ENCODE data around the gene ZBTB16. TPM values are rescaled to one million over a fixed set of nuclear protein-coding genes. Genes with fewer than 3 reads are reported as not detected.

ZBTB16 gene
- total RNA-seq, 2 experiments from 2014 or later, result 11.0 to 11.8 TPM

GRCh38 chr11:114031246-114031966 lies 28.1 kb upstream of the ZBTB16 start:
- DNase-seq, result no peak
- Mint-ChIP-seq H3K4me1 (peaks cover 7% of the 10 kb centered on the region), H3K4me3 (no peak overlapping the region), H3K9me3 (no peaks in the 10 kb centered on the region), H3K27me3 (peaks cover 24% of the 10 kb centered on the region), H3K27ac (no peak overlapping the region), H3K36me3 (ENCODE audit: low read depth) (no peaks in the 10 kb centered on the region)
- ChIA-PET POLR2A (no interaction called here), CTCF (interaction anchor here (7.0 kb wide), 1 partner anchor 230 kb away, joined by 64 read pairs; no protein-coding TSS in a partner anchor)

DNA sequence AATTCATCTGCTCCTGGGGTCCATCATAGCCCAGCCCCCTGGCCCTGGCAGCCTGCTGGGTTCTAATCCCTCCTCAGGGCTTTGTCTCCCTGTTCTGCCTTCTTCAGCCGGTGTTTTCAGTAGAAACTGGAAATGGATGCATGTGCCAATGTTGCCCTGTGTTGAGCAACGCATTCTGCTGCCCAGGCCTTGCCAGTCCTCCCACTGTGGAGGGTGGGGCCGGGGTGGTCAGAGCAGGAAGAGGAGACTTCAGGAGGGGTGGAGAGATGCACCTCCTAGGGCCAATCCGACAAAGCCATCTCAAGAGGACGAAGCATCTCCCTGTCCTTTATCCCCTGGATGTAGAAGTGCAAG lies 27.6 kb upstream of the ZBTB16 start:
- ChIA-PET POLR2A (no interaction called here), CTCF (interaction anchor here (7.0 kb wide), 1 partner anchor 230 kb away, joined by 64 read pairs; no protein-coding TSS in a partner anchor)
- peaks cover 28% of the 10 kb centered on the region for H3K27me3 Mint-ChIP-seq
- H3K9me3 Mint-ChIP-seq, result no peaks in the 10 kb centered on the region
- no peaks in the 10 kb centered on the region for H3K36me3 Mint-ChIP-seq (ENCODE audit: low read depth)
- H3K4me3 Mint-ChIP-seq, result no peak overlapping the region
- no peak overlapping the region for H3K27ac Mint-ChIP-seq
- peaks cover 7% of the 10 kb centered on the region for H3K4me1 Mint-ChIP-seq
- DNase-seq, result no peak

- Mint-ChIP-seq H3K4me1 (peaks cover 7% of the 10 kb centered on the region), H3K27me3 (peaks cover 30% of the 10 kb centered on the region), H3K9me3 (no peaks in the 10 kb centered on the region), H3K27ac (no peak overlapping the region), H3K4me3 (no peak overlapping the region), H3K36me3 (ENCODE audit: low read depth) (no peaks in the 10 kb centered on the region)
- ChIA-PET CTCF (interaction anchor here (8.5 kb wide), 1 partner anchor 228 kb away, joined by 148 read pairs; no protein-coding TSS in a partner anchor), POLR2A (no interaction called here)
- no peak for DNase-seq
Observed at GRCh38 chr11:114033066-114033465, 26.4 kb upstream of the ZBTB16 start.

DNA sequence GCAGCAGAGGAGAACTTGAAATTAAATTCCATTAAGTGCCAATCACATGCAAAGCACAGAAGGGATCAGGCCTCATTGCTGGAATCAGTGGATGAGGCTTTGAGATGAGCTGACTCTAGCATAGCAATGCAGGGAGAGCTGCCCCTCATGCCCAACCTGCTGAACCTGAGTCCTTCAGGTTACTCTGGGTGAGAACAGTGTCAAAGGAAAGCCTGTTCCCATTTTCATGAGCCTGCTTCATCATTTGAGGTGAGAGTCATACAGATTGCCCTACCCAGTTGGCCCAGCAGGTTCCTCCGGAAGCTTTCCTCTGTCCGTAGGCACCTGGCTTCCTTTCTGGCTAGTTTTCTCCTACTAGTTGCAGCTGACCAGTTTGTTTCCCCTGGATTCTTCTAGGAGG lies 25.9 kb upstream of the ZBTB16 start:
- H3K9me3 Mint-ChIP-seq, result no peaks in the 10 kb centered on the region
- H3K4me3 Mint-ChIP-seq, result no peak overlapping the region
- no peaks in the 10 kb centered on the region for H3K36me3 Mint-ChIP-seq (ENCODE audit: low read depth)
- H3K27me3 Mint-ChIP-seq, result peaks cover 29% of the 10 kb centered on the region
- ChIA-PET CTCF (interaction anchor here (1.1 to 8.5 kb wide), 2 partner anchors 11 to 227 kb away, joined by 3 to 148 read pairs; no protein-coding TSS in a partner anchor), POLR2A (no interaction called here)
- no peak for DNase-seq
- peaks cover 7% of the 10 kb centered on the region for H3K4me1 Mint-ChIP-seq
- no peak overlapping the region for H3K27ac Mint-ChIP-seq

DNA sequence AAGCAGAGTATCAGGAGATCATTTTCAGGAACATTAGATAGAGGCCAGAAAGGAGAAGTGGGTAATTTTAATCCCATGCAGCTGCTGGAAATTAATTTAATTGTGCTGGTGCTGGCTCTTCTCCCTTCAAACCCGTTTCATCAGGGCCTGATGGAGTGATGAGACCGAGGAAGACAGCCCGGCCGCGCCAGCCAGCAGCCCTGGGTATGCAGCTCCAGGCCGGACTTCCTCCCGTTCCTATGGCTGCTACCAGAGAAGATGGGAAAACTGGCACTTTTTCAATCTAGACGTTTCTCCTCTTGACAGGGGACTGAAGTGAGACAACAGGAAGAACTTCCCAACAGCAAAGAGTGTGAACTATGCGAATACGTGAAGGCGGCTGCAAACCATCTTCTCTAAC lies 24.6 kb upstream of the ZBTB16 start:
- no peaks in the 10 kb centered on the region for H3K9me3 Mint-ChIP-seq
- no peaks in the 10 kb centered on the region for H3K36me3 Mint-ChIP-seq (ENCODE audit: low read depth)
- H3K27ac Mint-ChIP-seq, result no peak overlapping the region
- ChIA-PET CTCF (interaction anchor here (0.7 to 8.5 kb wide), 5 partner anchors 10 to 226 kb away, joined by 3 to 148 read pairs (median 3); no protein-coding TSS in a partner anchor), POLR2A (interaction anchor here (1.0 kb wide), 1 partner anchor 30 kb away, joined by 3 read pairs; no protein-coding TSS in a partner anchor)
- H3K4me3 Mint-ChIP-seq, result no peak overlapping the region
- no peak for DNase-seq
- peaks cover 24% of the 10 kb centered on the region for H3K27me3 Mint-ChIP-seq
- H3K4me1 Mint-ChIP-seq, result peaks cover 7% of the 10 kb centered on the region

DNA sequence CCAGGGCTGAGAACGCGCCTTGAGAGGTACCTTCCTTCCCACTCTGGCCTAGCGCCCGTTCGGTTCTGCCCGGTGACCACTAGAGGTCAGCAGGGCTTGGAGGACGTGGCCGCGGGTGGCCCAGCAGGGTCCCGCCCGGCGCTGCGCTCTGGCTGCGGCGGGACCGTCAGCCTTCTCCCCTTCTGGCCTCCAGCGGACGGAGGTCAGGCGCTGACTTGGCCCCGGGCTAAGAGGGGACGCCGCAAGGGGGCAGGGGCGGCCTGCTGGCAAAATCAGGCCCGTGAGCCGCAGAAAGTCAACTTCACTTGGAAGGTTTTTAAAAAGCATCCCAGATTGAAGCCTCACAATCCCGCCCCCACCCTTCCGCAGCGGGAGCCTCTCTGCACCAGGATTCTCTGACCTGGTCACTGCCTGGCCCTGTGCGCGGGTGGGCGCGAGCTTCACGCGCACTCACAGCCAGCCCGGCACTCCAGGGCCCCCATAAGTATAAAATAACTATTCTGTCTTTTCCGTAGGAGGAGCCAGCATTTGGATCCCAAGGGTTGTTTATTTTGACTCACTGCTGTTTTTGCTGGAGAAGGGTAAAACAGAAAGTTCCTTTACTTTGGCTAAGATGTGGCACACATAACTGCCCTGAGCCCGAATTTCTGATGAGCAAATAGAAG lies 23.2 kb upstream of the ZBTB16 start:
- Mint-ChIP-seq H3K36me3 (ENCODE audit: low read depth) (no peaks in the 10 kb centered on the region), H3K4me3 (no peak overlapping the region), H3K27ac (no peak overlapping the region), H3K9me3 (no peaks in the 10 kb centered on the region), H3K27me3 (peaks cover 19% of the 10 kb centered on the region), H3K4me1 (peaks cover 7% of the 10 kb centered on the region)
- DNase-seq, result peak; percentile 58
- POLR2A ChIA-PET, result no interaction called here
- CTCF ChIA-PET, result interaction anchor here (0.7 to 8.5 kb wide), 7 partner anchors 9 to 224 kb away, joined by 3 to 148 read pairs (median 4); no protein-coding TSS in a partner anchor

DNA sequence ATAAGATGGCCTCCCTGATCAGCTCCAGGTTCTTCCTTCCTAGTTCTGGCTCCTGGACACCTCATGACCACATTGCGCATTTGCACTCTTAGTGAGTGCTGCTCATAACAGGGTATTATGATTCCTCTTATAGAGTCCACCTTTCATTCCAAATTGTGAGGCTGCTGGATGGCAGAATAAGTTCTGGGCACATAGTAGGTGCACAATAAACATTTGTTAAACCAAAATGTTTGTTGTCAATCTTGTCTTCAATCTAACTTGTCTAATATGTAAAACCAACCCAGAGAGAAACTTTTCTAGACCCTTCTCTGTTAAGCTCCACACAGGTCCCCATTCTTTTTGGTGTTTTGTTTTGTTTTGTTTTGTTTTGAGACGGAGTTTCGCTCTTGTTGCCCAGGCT lies 22.6 kb upstream of the ZBTB16 start:
- Mint-ChIP-seq H3K27ac (no peak overlapping the region), H3K4me3 (no peak overlapping the region), H3K27me3 (peaks cover 18% of the 10 kb centered on the region), H3K36me3 (ENCODE audit: low read depth) (no peaks in the 10 kb centered on the region), H3K9me3 (no peaks in the 10 kb centered on the region), H3K4me1 (peaks cover 7% of the 10 kb centered on the region)
- no peak for DNase-seq
- ChIA-PET CTCF (interaction anchor here (0.7 to 8.5 kb wide), 4 partner anchors 8 to 224 kb away, joined by 3 to 148 read pairs (median 8); no protein-coding TSS in a partner anchor), POLR2A (no interaction called here)

DNA sequence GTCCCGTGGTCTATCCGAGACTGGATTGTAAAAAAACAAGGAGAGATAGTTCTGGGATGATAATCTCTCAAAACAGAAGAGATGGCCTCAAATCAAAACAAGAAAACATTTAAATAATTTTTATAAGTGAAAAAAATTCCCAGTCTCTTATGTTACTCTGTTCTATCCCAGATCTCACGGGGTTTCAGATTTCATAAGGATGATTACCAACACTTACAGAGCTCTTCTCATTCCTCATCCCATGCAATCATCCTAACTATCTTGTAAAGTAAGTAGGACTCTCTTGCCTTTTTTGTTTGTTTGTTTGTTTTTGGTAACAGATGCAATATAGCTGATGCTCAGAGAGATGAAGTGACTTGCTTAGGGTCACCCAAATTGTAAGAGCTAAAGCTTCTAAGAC lies 20.0 kb upstream of the ZBTB16 start:
- Mint-ChIP-seq H3K36me3 (ENCODE audit: low read depth) (peaks cover 4% of the 10 kb centered on the region), H3K9me3 (peaks cover 6% of the 10 kb centered on the region), H3K27me3 (peaks cover 13% of the 10 kb centered on the region), H3K4me1 (peaks cover 20% of the 10 kb centered on the region), H3K4me3 (no peak overlapping the region), H3K27ac (no peak overlapping the region)
- DNase-seq, result no peak
- CTCF ChIA-PET, result interaction anchor here (1.1 to 8.5 kb wide), 4 partner anchors 10 to 221 kb away, joined by 3 to 148 read pairs (median 6); no protein-coding TSS in a partner anchor
- POLR2A ChIA-PET, result no interaction called here

- H3K27ac Mint-ChIP-seq, result no peak overlapping the region
- CTCF ChIA-PET, result interaction anchor here (8.5 kb wide), 1 partner anchor 220 kb away, joined by 148 read pairs; no protein-coding TSS in a partner anchor
- H3K4me3 Mint-ChIP-seq, result no peak overlapping the region
Observed at GRCh38 chr11:114040706-114041211, 18.8 kb upstream of the ZBTB16 start.

GRCh38 chr11:114042234-114042633 lies 17.3 kb upstream of the ZBTB16 start:
- CTCF ChIA-PET, result interaction anchor here (0.5 to 4.5 kb wide), 2 partner anchors 29 to 219 kb away, joined by 4 to 35 read pairs; no protein-coding TSS in a partner anchor

More at GRCh38 chr11:114040706-114041211, 18.8 kb upstream of the ZBTB16 start:
- H3K27me3 Mint-ChIP-seq, result peaks cover 7% of the 10 kb centered on the region
- DNase-seq, result no peak
- peaks cover 27% of the 10 kb centered on the region for H3K4me1 Mint-ChIP-seq
- H3K9me3 Mint-ChIP-seq, result peaks cover 6% of the 10 kb centered on the region
- peaks cover 4% of the 10 kb centered on the region for H3K36me3 Mint-ChIP-seq (ENCODE audit: low read depth)
- POLR2A ChIA-PET, result interaction anchor here (0.7 kb wide), 1 partner anchor 268 kb away, joined by 4 read pairs; no protein-coding TSS in a partner anchor

GRCh38 chr11:114044042-114044871 lies 15.3 kb upstream of the ZBTB16 start:
- H3K36me3 Mint-ChIP-seq (ENCODE audit: low read depth), result peaks cover 4% of the 10 kb centered on the region
- ChIA-PET POLR2A (interaction anchor here (1.2 kb wide), 2 partner anchors 16 to 139 kb away, joined by 3 to 4 read pairs; partner anchors contain the start of gene ZBTB16), CTCF (interaction anchor here (1.0 to 4.5 kb wide), 8 partner anchors 8 to 247 kb away, joined by 3 to 35 read pairs (median 4); partner anchors contain the start of gene ZBTB16)
- no peak overlapping the region for H3K4me3 Mint-ChIP-seq
- peak overlapping the region; percentile 52 for H3K27ac Mint-ChIP-seq
- H3K9me3 Mint-ChIP-seq, result peaks cover 6% of the 10 kb centered on the region
- peaks cover 17% of the 10 kb centered on the region for H3K27me3 Mint-ChIP-seq
- DNase-seq, result no peak
- H3K4me1 Mint-ChIP-seq, result peaks cover 22% of the 10 kb centered on the region

More at GRCh38 chr11:114042234-114042633, 17.3 kb upstream of the ZBTB16 start:
- DNase-seq, result no peak
- Mint-ChIP-seq H3K27me3 (peaks cover 10% of the 10 kb centered on the region), H3K4me3 (no peak overlapping the region), H3K9me3 (peaks cover 6% of the 10 kb centered on the region), H3K4me1 (peaks cover 22% of the 10 kb centered on the region), H3K36me3 (ENCODE audit: low read depth) (peaks cover 4% of the 10 kb centered on the region), H3K27ac (no peak overlapping the region)
- POLR2A ChIA-PET, result no interaction called here

DNA sequence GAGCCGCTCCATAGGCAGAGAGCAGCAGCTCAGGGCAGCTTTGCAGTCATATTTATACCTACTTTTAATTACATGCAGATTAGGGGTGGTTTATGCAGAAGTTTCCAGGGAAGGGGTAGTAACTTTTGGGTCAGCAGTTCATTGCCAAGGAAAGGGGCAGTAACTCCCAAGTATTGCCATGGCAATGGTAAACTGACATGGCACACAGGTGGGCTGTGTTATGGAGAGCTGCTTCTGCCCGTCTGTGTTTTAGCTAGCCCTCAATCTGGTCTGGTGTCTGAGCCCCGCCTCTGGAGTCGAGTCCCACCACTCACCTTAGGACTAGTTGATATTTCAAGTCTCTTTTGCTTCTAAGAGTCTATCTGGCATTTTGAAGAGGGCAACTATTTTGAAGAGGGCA lies 12.2 kb upstream of the ZBTB16 start:
- DNase-seq, result no peak
- ChIA-PET POLR2A (interaction anchor here (1.5 kb wide), 1 partner anchor 12 kb away, joined by 4 read pairs; the partner anchor contains the start of gene ZBTB16), CTCF (interaction anchor here (0.7 to 1.4 kb wide), 2 partner anchors 52 to 216 kb away, joined by 3 to 4 read pairs; no protein-coding TSS in a partner anchor)
- H3K36me3 Mint-ChIP-seq (ENCODE audit: low read depth), result peaks cover 4% of the 10 kb centered on the region
- H3K27ac Mint-ChIP-seq, result no peak overlapping the region
- peaks cover 27% of the 10 kb centered on the region for H3K27me3 Mint-ChIP-seq
- no peak overlapping the region for H3K4me3 Mint-ChIP-seq
- peaks cover 6% of the 10 kb centered on the region for H3K9me3 Mint-ChIP-seq
- peaks cover 19% of the 10 kb centered on the region for H3K4me1 Mint-ChIP-seq
